Ishikawa (cell line): ENCODE measurements around the gene NTM.

ENCODE experiments used
- CEBPB ChIP-seq: IDR thresholded peaks from 2 replicates; pipeline ENCODE4 v1.6.1; 2012
- EP300 ChIP-seq: IDR thresholded peaks from 2 replicates; pipeline ENCODE4 v1.6.1; 2012; ENCODE audit warnings: borderline replicate concordance
- MAX ChIP-seq: IDR thresholded peaks from 2 replicates; pipeline ENCODE4 v1.6.1; 2012
- REST ChIP-seq: IDR thresholded peaks from 2 replicates; pipeline ENCODE4 v1.6.1; 2012; ENCODE audit warnings: low read depth, mild to moderate bottlenecking
- USF1 ChIP-seq: IDR thresholded peaks from 2 replicates; pipeline ENCODE4 v1.6.1; 2012

- TF ChIP-seq MAX (no peak), REST (no peak), USF1 (no peak), CEBPB (no peak), EP300 (no peak)
Measured at GRCh38 chr11:131998020-131998419, 627.6 kb downstream of the NTM start.
